HEK293 (cell line): Measurements from ENCODE around the gene ENDOG.
"Not testable (repeated sequence)": the region's sequence is repeated elsewhere in the genome, so short reads cannot be mapped to it uniquely, and the experiment has no call there.

Source experiments
- GLI4 ChIP-seq: fragments of 450-650 bp; formaldehyde crosslinking; IDR thresholded peaks from 2 replicates; pipeline ENCODE4 v1.5.1; 2016; ENCODE audit warnings: missing biosample characterization, missing genetic modification characterization
- HIC1 ChIP-seq: fragments of 450-650 bp; formaldehyde crosslinking; IDR thresholded peaks from 2 replicates; pipeline ENCODE4 v1.5.1; 2016; ENCODE audit warnings: missing biosample characterization, missing genetic modification characterization
- MYNN ChIP-seq: fragments of 450-650 bp; formaldehyde crosslinking; IDR thresholded peaks from 2 replicates; pipeline ENCODE4 v1.5.1; 2016; ENCODE audit warnings: missing biosample characterization, missing genetic modification characterization, borderline replicate concordance
- PATZ1 ChIP-seq: fragments of 450-650 bp; formaldehyde crosslinking; IDR thresholded peaks from 2 replicates; pipeline ENCODE4 v1.5.1; 2016; ENCODE audit warnings: missing biosample characterization, missing genetic modification characterization
- ZBTB8A ChIP-seq: fragments of 450-650 bp; formaldehyde crosslinking; IDR thresholded peaks from 2 replicates; pipeline ENCODE4 v1.5.1; 2016; ENCODE audit warnings: missing biosample characterization, missing genetic modification characterization
- ZNF112 ChIP-seq: fragments of 450-650 bp; formaldehyde crosslinking; IDR thresholded peaks from 2 replicates; pipeline ENCODE4 v1.5.0; 2017; ENCODE audit warnings: missing biosample characterization, missing genetic modification characterization
- ZNF335 ChIP-seq: fragments of 450-650 bp; formaldehyde crosslinking; conservative IDR thresholded peaks from 2 replicates; pipeline ENCODE4 v1.5.1; 2016; ENCODE audit warnings: missing biosample characterization, missing genetic modification characterization
- ZSCAN30 ChIP-seq: fragments of 450-650 bp; IDR thresholded peaks from 2 replicates; pipeline ENCODE4 v1.5.1; 2018; ENCODE audit warnings: missing biosample characterization, mild to moderate bottlenecking, missing genetic modification characterization, moderate library complexity
- TF ChIP-seq, protein P1 (sequence below): fragments of 450-650 bp; formaldehyde crosslinking; IDR thresholded peaks from 2 replicates; pipeline ENCODE4 v1.5.1; 2016; ENCODE audit warnings: missing biosample characterization, missing genetic modification characterization

DNA sequence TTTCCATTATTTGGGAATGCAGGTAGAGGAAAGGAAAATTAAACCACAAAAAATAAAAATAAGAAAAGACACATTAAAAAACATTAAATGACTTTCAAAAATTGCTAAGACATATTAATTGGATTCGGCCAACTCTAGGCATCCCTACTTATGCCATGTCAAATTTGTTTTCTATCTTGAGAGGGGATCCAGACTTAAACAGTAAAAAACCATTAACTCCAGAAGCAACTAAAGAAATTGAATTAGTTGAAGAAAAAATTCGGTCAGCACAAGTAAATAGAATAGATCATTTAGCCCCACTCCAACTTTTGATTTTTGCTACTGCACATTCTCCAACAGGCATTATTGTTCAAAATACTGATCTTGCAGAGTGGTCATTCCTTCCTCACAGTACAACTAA is 34.3 kb downstream of the ENDOG start:
- TF ChIP-seq ZNF335, ZSCAN30, ZBTB8A, GLI4, HIC1, PATZ1, MYNN, ZNF112 (tag by site-specific recombination): not testable (repeated sequence)
- TF ChIP-seq, protein P1, sequence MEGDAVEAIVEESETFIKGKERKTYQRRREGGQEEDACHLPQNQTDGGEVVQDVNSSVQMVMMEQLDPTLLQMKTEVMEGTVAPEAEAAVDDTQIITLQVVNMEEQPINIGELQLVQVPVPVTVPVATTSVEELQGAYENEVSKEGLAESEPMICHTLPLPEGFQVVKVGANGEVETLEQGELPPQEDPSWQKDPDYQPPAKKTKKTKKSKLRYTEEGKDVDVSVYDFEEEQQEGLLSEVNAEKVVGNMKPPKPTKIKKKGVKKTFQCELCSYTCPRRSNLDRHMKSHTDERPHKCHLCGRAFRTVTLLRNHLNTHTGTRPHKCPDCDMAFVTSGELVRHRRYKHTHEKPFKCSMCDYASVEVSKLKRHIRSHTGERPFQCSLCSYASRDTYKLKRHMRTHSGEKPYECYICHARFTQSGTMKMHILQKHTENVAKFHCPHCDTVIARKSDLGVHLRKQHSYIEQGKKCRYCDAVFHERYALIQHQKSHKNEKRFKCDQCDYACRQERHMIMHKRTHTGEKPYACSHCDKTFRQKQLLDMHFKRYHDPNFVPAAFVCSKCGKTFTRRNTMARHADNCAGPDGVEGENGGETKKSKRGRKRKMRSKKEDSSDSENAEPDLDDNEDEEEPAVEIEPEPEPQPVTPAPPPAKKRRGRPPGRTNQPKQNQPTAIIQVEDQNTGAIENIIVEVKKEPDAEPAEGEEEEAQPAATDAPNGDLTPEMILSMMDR (tag by site-specific recombination), result not testable (repeated sequence)
